ENCODE results near the gene IGHMBP2.
"Not testable (repeated sequence)": the region's sequence is repeated elsewhere in the genome, so short reads cannot be mapped to it uniquely, and the experiment has no call there.

The IGHMBP2 gene

DNA sequence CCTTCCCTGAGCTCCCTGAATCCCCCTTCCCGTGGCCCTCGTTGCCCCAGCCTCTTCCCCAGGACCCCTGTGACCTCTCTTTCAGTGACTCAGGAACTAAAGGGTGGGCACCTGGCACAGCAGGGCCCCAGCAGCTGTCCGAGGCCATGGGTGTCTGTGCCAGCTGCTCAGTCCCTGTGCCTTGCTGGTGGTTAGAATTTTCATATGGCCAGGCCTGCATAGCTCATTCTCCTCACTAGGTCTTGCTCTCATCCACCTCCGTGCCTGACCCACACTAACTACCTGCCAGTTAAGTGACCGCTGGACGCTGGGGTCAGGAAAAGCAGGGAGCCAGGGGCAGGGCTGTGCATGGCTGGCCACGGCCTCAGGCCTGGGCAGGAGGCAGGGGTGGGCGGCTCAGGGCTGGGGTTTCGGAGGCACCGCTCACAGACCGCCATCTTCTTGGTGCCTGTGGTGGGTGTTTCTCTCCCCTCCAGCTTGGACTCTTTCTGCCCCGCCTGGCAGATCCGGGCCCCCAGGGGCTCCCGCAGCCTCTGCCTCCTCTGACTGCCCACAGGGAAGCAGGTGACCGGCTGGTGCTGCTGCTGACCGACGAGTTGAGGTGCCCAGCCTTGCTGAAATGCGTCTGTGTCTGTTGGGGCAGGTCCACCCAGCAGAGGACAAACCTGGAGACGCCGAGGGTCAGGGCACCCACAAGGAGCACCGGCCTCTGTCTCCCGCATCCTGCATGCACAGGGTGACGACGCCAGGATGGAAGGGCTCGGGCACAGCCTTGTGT, 56.8 kb downstream of the IGHMBP2 start:
- no peak for DNase-seq (ENCODE audit: low read depth in 1 of 2, low spot score in 1 of 2)

- no peak for DNase-seq (ENCODE audit: low read depth in 1 of 2, low spot score in 1 of 2)
Observed at GRCh38 chr11:68961245-68961644, 57.6 kb downstream of the IGHMBP2 start.

GRCh38 chr11:68962527-68963250, 59.0 kb downstream of the IGHMBP2 start:
- no peak for DNase-seq (ENCODE audit: low read depth in 1 of 2, low spot score in 1 of 2)

DNA sequence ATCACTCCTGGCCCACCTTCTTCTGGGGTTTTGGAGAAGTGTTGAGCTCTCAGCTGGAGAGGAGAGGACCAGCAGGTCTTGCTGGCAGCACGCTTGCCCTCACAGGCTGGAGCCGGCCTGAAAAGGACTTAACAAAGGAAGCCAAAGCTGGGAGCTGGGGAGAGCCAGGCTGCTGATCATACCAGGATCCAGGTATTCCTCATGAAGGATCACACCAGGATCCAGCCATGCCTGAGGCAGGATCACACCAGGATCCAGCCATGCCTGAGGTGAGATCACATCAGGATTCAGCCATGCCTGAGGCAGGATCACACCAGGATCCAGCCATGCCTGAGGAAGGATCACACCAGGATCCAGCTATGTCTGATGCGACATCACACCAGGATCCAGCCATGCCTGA, 60.1 kb downstream of the IGHMBP2 start:
- DNase-seq (ENCODE audit: low read depth in 1 of 2, low spot score in 1 of 2), result no peak

DNA sequence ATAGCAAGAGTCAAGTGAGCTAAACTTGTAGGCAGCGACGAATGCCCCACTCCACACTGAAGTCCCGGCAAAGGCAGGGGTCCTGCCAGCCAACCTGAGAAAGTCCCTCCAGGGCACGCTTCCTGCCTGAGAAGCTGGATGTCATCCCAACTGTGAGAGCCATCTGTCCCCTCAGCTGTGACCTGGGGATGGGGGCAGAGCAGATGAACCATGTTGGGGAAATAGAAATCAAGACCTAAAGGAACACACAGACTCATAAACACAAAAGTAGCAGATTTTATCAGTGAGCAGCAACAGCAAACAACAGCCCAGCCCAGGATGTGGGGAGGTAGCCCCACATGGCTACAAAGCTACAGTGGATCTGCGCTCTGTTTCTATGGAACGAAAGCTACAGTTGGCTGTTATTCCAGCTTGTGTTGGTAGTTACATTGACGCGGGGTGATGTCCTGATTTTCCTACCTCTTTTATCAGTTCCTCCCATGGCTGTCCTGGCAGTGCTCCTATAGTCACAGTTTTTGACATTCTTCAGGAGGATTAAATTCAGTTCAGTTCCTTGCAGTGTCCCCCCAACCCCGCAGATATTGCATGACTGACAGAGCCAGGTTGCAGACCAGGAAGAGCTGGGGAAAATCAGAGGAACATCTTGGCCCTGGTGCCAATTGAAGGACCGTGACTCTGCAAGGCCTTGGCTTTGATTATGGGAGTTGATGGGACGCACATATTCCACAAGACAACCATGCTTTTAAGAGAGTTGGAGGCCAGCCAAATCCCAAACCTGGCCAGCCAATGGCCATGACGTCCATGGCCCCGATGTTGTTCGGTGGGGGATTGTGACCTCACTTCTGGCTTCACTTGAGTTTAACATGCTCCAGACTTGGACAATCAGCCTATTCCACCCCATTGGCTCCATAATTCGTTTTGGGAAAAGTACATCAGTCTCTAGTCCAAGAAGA, 62.5 kb downstream of the IGHMBP2 start:
- no peak for DNase-seq (ENCODE audit: low read depth in 1 of 2, low spot score in 1 of 2)

DNA sequence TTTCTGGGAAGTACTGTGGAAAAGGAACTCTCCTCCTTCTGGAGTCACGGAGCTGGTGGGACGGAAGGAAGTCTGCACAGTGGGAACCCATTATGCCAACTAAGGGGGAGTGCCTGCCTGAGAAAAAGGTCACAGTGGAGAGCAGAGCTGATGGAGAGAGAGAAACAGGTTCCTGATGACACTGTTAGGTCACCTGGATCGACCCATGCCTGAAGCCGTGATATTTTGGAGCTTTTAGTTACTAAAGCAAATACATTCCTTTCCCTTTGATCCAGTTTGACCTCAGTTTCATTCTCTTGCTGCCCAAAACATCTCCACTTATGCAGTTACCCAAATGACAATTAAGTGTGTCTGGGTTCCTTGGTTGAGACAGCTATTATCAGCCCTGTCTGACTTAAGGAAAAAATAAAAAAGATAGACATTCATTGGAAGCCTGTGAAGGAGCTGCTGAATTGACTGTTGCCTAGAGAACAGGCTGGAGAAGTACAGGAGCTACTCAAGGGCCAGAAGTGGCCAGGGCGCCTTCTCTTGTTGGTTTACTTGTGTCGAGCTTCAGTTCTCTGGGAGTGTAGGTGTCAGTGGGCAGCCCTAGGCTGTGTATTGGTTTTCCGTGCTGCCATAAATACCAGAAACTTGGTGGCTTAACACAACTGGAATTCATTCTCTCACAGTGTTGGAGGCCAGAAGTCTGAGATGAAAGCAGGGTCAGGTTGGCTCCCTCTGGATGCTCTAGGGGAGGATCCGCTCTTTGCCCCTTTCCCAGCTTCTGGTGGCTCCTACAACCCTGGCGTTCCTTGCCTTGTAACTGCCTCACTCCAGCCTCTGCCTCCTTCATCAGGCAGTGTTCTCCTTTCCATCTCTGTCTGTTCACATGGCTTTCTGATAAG, 63.4 kb downstream of the IGHMBP2 start:
- no peak for DNase-seq (ENCODE audit: low read depth in 1 of 2, low spot score in 1 of 2)

DNA sequence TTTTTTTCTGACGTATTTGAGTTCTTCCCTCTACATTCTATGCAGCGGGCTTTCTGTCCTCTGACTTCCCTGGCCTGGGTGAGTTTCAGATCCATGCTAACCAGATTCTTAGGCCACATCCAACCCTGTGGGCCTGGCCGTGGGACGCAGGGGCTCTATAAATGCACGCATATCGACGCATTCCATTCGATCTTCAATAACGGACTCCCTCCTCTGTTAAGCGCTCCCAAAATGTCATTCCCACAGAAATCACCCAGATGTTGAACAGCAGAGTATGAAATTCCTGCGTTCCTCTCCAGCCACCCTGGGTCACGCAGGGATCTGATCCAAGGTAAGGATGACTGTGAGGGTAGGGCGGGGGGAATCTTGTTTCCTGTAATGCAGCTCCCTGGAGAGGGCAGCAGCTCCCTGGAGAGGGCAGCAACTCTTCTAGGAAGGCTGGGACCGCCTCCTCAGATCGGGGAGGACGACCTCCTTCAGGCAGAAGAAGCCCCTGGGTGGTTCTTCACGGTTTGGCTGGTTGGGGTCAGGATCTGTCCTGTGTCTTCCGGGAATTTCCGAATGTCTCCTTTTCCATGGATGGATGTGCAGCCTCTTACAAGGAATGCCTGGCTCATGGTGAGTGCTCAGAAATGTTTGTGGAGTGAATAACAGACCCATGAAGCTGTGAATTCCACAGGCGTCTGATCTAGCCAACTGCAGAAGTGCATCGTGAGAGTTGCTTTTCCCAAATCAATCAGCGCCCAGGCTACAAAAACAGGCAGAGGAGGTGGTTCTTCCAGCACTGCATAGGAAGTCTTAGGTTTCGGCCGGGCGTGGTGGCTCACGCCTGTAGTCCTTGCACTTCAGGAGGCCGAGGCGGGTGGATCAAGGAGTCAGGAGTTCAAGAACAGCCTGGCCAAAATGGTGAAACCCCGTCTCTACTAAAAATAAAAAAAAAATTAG, 64.9 kb downstream of the IGHMBP2 start:
- DNase-seq (ENCODE audit: low read depth in 1 of 2, low spot score in 1 of 2), result no peak

- DNase-seq (ENCODE audit: low read depth in 1 of 2, low spot score in 1 of 2), result no peak
Observed at GRCh38 chr11:68969386-68969785, 65.7 kb downstream of the IGHMBP2 start.

GRCh38 chr11:68970921-68971636, 67.4 kb downstream of the IGHMBP2 start:
- DNase-seq (ENCODE audit: low read depth in 1 of 2, low spot score in 1 of 2), result no peak

DNA sequence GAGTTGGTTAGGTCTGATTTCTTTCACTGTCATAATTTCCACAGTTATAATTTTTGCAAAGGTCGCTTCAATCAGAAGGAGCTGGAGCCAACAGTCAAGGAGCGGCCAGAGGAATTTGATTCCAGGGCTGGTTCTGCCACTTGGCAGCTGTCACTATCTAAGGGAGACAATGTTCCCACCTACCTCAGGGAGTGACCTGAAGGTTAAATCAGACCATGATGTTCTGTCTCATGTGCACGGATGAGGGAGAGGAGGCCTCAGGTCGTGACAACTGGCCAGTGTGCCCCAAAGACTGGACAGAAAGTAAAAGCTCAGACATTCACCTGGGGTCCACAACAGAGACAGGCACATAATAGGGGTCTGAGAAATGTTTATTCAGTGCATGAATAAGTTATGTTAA, 69.5 kb downstream of the IGHMBP2 start:
- no peak for DNase-seq (ENCODE audit: low read depth in 1 of 2, low spot score in 1 of 2)

DNA sequence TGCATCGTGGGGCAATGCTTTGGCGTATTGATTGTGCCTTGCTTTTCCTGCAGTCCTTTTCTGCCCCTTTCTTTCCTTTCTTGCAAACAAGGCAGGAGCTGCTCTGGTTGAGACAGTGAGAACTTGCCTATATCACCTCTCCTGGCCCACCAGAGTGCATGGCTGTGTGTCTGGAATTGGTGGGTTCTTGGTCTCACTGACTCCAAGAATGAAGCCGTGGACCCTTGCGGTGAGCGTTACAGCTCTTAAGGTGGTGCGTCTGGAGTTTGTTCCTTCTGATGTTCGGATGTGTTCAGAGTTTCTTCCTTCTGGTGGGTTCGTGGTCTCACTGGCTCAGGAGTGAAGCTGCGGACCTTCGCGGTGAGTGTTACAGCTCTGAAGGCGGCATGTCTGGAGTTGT, 70.0 kb downstream of the IGHMBP2 start:
- DNase-seq (ENCODE audit: low read depth in 1 of 2, low spot score in 1 of 2), result not testable (repeated sequence)

DNA sequence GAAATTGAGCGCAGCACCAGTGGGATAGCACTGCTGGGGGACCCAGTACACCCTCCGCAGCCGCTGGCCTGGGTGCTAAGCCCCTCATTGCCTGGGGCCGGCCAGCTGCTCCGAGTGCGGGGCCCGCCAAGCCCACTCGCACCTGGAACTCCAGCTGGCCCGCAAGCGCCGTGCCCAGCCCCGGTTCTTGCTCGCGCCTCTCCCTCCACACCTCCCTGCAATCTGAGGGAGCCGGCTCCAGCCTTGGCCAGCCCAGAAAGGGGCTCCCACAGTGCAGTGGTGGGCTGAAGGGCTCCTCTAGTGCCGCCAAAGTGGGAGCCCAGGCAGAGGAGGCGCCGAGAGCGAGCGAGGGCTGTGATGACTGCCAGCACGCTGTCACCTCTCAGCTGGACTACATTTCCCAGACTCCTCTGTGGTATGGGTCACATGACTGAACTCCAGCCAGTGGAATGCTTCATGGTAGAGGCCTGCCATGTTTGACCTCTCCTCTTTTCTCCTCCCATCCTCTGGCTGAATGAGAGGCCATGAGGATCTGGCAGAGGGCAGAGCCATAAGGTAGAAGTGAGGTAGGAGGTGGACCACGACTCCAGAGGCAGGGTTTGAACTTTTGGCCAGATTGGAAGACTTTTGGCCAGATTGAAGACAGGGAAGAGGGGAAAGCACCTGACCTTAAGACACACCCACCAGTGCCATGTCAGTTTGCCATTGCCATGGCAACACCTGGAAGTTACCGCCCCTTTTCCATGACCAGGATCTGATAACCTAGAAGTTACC, 70.9 kb downstream of the IGHMBP2 start:
- DNase-seq (ENCODE audit: low read depth in 1 of 2, low spot score in 1 of 2), result no peak

GRCh38 chr11:68976095-68976494, 72.4 kb downstream of the IGHMBP2 start:
- no peak for DNase-seq (ENCODE audit: low read depth in 1 of 2, low spot score in 1 of 2)

DNA sequence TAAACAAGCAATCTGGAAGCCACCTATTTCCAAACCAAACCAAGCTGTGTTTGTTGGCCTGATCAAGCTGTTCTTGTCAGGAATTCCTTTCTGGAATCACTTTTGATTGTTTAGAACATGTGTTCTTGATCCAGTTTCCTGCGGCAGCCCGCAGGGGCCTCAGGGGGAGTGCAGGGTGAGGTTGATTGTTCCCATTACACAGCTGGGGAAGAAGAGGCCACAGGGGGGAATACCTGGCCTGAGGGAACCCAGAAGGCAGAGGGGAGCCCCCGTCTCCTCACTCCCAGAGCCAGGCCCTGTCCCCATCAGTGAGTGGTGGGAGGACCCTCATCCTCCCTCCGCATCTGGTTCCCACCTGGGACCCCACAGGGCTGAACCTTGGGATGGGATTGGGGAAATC, 72.9 kb downstream of the IGHMBP2 start:
- DNase-seq (ENCODE audit: low read depth in 1 of 2, low spot score in 1 of 2), result no peak

DNA sequence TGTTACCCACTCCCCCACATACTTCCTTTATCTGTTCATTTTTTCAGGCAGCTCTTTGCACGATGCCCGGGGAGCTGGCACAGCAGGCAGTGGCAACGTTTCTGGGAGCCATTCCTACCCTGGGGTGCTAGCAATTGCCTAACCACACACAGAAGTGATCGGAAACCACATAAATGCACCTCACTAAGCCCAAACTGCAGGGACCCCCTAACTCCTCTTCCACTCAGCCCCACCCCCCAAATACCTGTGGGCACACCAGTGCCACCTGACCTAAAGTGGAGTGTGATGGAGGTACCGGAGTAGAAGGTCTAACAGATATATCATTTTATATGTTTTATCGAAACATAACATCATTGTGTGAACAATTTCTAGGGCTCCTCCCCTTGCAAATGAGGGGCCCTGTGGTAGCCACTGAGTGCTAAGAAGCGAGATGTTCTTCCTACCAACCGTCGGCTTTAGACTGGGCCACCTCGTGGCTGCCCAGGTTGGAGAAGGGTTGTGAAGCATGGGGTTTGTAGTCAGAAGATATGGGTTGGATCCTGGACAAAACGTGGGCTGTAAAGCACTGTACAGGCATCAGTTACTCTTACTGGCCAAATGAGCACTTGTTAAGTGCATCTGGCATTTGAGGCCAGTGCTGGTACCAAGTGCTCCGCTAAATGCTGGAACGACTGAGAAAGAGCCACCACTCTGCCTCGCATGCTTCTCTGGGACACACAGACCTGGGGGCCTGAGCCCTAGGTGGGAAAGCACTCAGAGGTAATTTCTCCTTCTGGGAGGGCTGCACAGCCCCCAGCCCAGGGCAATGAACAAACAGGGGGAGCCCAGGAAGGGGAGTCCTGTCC, 74.3 kb downstream of the IGHMBP2 start:
- DNase-seq (ENCODE audit: low read depth in 1 of 2, low spot score in 1 of 2), result no peak

- no peak for DNase-seq (ENCODE audit: low read depth in 1 of 2, low spot score in 1 of 2)
Observed at GRCh38 chr11:68978626-68978930, 74.9 kb downstream of the IGHMBP2 start.

- no peak for DNase-seq (ENCODE audit: low read depth in 1 of 2, low spot score in 1 of 2)
Observed at GRCh38 chr11:68978931-68979594, 75.4 kb downstream of the IGHMBP2 start.

All from activated T-helper 1 cell treated with anti-CD3 and anti-CD28 coated beads, Interleukin-2, amount 50 U/mL, for 16 hours (primary cell).